SH-SY5Y (cell line): ENCODE measurements around the gene RPL29.

Experiments
- GATA2 ChIP-seq: IDR thresholded peaks from 2 replicates; pipeline ENCODE4 v1.6.1; 2011; ENCODE audit warnings: mild to moderate bottlenecking, low read depth, low read length
- GATA3 ChIP-seq: IDR thresholded peaks from 2 replicates; pipeline ENCODE4 v1.6.1; 2011; ENCODE audit warnings: low read depth, mild to moderate bottlenecking, low read length, moderate library complexity

- TF ChIP-seq GATA2: no peak
- no peak for TF ChIP-seq GATA3
These were observed 41.0 kb downstream of the RPL29 start for GRCh38 chr3:51954713-51955112.
